DND-41 (cell line): ENCODE results near the gene CCDC169.

Experiments used
- EZH2 ChIP-seq: IDR thresholded peaks from 3 replicates; pipeline ENCODE4 v1.6.1; 2012; ENCODE audit warnings: borderline replicate concordance, low read depth, mild to moderate bottlenecking, moderate library complexity, low read length, inconsistent platforms; ENCODE audit not compliant: severe bottlenecking
- TF ChIP-seq, protein P1 (sequence below): IDR thresholded peaks from 2 replicates; pipeline ENCODE4 v1.5.1; 2012; ENCODE audit warnings: borderline replicate concordance, low read length, moderate library complexity, mild to moderate bottlenecking; ENCODE audit not compliant: poor library complexity, severe bottlenecking; ENCODE audit errors: extremely low read depth

DNA sequence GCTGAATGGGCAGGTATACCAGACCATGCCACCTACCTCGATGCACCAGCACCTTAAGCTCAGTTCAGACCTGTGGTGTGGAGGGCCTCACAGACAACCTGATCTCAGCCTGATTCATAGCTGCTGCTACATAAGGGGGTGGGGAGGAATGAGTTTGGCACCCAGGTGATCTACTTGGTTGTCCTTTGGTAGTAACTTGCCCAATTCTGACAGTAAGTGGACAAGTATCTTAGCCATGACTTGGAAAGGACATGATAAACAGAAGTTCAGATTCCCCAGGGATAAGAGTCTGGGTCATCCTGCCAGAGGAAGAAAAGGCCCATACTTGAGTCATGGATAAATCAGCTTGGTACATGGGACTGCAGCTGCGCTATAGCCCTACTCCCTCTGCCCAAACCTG lies 54.9 kb downstream of the CCDC169 start:
- TF ChIP-seq, protein P1, sequence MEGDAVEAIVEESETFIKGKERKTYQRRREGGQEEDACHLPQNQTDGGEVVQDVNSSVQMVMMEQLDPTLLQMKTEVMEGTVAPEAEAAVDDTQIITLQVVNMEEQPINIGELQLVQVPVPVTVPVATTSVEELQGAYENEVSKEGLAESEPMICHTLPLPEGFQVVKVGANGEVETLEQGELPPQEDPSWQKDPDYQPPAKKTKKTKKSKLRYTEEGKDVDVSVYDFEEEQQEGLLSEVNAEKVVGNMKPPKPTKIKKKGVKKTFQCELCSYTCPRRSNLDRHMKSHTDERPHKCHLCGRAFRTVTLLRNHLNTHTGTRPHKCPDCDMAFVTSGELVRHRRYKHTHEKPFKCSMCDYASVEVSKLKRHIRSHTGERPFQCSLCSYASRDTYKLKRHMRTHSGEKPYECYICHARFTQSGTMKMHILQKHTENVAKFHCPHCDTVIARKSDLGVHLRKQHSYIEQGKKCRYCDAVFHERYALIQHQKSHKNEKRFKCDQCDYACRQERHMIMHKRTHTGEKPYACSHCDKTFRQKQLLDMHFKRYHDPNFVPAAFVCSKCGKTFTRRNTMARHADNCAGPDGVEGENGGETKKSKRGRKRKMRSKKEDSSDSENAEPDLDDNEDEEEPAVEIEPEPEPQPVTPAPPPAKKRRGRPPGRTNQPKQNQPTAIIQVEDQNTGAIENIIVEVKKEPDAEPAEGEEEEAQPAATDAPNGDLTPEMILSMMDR = no peak
- TF ChIP-seq EZH2 = no peak
